Activated T-helper 9 cell treated with anti-CD3 and anti-CD28 coated beads, Interleukin-2, amount 50 U/mL, for 16 hours (primary cell): Measurements from ENCODE around the gene NEBL.

Experiments used
- DNase-seq: peaks from one replicate; pipeline ENCODE4 v3.0.0-alpha.2; 2020; ENCODE audit warnings: low read depth

The NEBL gene

GRCh38 chr10:20778008-20778757, 118.9 kb downstream of the NEBL start:
- no peak for DNase-seq

DNA sequence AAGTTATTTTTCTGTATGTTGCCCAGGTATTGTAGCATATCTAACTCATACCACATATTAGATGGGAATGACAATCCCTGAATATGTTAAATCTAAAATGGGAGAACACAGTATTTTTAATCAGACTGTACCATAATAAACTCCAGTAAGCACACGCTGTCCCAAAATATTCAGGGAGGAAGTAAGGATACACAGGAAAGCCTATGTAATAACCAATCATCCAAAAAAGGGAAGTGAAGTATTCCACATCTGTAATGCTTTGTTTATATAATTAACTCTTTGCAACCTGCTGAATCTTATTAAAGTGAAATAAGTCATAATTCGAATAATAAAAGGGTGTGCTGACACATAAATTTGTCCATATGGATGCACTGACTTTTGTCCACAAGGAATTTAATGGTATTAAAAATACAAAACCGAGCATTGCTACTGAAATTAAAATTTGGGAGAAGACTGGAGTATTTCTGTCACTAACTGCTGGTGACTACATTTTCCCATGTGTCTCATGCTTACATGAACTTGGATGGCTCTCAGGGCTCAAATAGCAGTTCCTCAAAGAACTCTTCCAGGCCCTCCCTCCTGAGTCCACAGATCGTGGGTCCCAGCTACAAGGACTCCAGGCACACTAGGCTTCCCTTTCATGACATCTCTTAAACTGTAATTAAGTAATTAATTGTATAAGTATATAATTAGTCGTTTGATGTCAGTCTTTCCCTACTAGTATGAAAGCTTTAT, 120.6 kb downstream of the NEBL start:
- no peak for DNase-seq

GRCh38 chr10:20771051-20771450, 126.1 kb downstream of the NEBL start:
- no peak for DNase-seq

GRCh38 chr10:20769481-20769880, 127.6 kb downstream of the NEBL start:
- DNase-seq, result no peak

DNA sequence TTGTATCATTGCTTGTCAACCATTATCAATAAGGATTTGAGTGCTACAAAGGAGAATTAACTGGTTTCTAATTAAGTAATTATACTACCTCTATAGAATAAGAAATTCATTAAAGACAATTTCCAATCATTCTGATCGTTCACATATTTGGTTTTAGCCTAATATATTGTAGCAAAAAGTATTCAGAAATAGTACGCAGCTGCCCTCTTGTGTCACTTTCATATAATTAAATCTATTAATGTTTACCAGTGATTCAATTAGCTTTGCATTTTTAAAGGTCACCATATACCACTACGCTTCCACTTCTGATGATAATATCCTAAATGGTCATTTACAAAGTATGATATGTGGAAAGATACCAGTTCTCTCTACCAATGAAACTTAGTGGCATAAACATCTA, 128.3 kb downstream of the NEBL start:
- no peak for DNase-seq

DNA sequence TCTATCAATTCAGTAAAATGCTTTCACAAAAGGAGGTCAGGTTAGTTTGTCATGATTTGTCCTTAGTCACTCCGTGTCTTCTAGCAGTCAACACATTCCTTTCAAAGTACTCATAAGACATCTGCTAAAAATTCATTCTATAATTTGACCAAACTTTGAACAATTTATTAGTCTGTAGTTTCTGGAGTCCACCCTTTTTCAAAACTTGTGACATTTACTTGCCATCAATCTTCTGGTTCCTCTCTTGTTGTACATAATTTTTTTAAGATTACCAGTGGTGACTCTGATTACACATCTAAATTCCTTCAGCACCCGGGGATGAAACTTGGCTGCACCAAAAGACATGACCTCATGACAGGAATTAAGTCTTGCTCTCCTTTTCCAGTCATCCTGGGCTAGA, 130.1 kb downstream of the NEBL start:
- DNase-seq, result no peak

DNA sequence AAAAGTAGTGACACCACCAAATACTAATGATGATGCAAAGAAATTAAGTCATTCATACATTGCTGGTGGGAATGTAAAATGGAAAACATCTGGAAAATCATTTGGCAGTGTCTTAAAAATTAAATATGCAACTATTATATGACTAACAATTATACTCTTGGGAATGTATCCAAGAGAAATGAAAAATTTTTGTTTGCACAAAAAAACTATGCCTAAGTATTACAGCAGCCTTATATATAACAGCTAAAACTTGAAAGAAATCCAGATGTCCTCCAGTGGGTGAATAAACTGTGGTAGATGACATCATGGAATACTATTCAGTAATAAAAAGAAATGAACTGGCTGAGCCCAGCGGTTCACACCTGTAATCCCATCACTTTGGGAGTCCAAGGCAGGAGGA, 132.0 kb downstream of the NEBL start:
- no peak for DNase-seq

- DNase-seq, result no peak
Observed at GRCh38 chr10:20760460-20760859, 136.7 kb downstream of the NEBL start.

- DNase-seq, result no peak
Observed at GRCh38 chr10:20748551-20748950, 148.6 kb downstream of the NEBL start.

- no peak for DNase-seq
Observed at GRCh38 chr10:20747782-20748181, 149.3 kb downstream of the NEBL start.

GRCh38 chr10:20746856-20747255, 150.3 kb downstream of the NEBL start:
- no peak for DNase-seq

- DNase-seq, result no peak
Observed at GRCh38 chr10:20745556-20746375, 151.3 kb downstream of the NEBL start.

DNA sequence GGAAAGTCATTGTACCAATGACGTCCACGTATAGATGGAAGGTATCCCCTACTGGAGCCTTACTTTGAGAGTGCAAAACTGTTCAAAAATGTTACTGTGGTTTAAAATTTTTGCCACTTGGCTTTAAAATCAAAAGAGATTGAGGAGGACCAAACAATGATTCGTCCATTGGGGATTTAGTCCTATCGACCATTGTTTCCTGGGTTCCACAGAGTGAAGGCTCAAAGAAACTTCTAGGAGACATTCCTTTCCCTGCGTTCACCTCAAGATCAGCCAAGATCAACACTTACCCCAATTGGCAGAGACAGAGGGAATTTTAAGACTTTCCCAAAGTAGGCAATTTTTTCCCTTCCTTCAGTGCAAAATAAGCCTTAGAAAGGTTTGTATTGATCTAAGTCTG, 152.3 kb downstream of the NEBL start:
- DNase-seq, result no peak

DNA sequence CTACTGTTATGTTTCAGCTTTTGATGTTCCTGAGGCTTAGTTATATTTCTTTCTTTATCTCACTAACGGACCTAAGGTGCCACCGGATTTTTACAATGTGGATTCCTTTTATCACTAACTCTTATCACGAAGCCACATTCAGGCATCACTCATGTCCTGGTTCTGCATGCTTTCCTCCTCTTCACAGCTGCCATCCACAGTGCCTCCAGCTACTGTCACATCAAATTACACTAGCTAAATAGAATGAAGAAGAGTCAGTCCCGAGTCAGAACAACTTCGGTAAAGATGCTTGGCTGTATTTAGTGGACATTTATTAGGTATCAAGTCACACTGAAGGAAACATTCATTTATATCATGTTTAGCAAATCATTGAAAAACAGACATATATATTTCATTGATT, 153.2 kb downstream of the NEBL start:
- no peak for DNase-seq

GRCh38 chr10:20742737-20743541, 154.2 kb downstream of the NEBL start:
- DNase-seq, result no peak

DNA sequence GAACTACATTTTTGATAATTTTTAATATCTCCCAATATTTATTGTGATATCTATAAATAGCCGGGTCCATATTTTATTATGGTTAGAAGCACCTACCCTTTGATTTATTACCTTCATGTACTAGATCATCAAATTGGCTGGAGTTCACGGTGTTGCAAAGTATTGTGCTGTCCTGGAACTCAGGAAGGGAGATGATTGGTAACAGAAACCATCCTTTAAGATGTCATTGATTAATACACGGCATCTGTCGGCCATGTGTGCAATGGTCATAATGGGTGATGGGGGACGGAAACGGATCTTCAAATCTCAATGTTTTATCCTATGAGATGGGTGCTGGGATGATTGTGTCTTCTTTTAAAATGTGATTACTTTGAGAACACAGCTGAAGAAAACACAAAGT, 157.0 kb downstream of the NEBL start:
- DNase-seq, result no peak

- no peak for DNase-seq
Observed at GRCh38 chr10:20737107-20737506, 160.0 kb downstream of the NEBL start.
